ENCODE measurements around the gene TBC1D16. TPM values are rescaled to one million over a fixed set of nuclear protein-coding genes. Genes with fewer than 3 reads are reported as not detected.

Gene TBC1D16
- total RNA-seq, 6 experiments from 2014 or later: 15.1 to 25.5 (median 17.9) TPM

DNA sequence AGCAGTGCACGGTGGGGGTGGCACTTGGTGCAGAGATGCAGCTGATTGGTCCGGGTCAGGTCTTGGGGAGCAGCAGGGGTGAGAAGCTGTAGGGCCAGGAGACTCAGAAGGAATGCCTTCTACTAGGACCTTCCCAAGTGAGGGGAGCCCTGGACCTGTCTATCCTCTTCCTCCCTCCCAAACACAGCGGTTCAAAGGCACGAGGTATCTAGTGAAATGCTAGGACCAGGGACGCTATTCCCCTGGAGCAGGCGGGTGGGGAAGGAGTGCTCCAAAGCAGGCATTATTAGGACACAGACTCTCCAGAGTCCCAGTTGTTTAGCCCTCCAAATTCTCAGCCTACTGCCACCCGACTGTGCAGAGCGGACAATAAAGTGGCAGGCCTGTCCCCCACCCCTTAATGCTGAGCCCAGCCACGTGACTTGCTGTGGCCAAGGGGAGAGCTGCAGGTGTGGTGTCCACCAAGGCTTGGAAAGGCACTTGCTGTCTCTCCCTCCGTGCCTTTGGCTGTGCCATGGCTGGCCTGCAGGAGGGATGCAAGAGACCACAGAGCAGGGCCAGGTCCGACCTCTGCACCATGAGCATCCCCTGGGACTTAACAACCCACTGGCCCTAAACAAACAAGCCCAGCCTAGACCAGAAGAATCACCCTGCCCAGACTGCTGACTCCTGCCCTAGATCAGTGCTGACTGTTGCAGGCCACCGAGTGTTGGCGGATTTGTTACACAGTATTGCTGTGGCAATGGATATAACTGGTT is 97.2 kb downstream of the TBC1D16 start:
- H3K27ac Mint-ChIP-seq: no peak overlapping the region
- H3K27me3 Mint-ChIP-seq (ENCODE audit: insufficient read depth): no peaks in the 10 kb centered on the region; the same call in none of the 2 replicates
- no peak for TF ChIP-seq CTCF (IDR thresholded peaks at IDR 0.05)

DNA sequence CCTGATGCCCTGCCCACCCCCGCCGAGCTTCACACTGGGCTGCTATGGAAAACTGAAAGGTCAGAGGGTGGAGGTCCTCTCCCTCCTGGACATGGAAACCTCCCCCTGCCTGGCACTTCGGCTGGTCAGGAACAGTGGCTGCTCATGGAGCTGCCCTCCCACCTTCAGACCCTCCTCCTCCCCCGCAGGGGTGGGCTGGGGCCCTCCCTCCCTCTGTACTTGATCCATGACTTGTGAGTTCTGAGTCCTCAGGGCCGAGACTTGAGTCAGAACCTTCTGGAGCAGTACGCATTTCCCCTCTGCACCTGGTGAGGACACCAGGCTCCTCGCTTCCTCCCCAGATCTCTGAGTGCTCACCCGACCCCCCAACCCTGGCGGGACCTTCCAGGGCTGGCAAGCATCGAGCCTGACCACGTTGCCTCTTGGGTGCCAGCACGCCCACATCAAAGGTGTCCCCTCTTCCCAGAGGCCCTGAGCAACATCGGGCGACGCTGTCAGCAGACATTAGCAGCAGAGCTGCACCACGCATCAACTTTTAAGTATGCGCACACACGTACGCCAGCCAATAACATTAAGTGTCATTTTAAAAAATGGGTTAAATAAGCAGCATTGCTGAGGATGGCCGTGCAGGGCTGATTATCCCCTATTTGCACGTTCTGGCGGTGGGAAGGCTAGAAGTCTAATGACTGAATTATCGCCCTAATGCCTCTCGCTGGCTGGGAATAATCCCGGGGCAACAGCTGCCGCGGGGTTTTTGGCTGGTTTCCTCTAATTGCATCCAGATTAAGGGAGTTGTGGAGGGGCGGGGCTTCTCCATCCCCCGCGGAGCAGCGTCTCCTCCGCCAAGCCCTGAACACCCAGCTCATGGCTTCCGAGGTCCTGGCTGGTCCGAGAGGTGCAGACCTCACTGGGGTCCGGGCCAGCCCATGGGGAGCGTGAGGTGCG is 98.0 kb downstream of the TBC1D16 start:
- H3K4me3 Mint-ChIP-seq: no peak overlapping the region
- H3K27ac Mint-ChIP-seq: no peak overlapping the region; the same call in 1 of the 2 replicates
- DNase-seq: no peak
- H3K27me3 Mint-ChIP-seq (ENCODE audit: insufficient read depth): peaks cover 6% of the 10 kb centered on the region
- H3K4me1 Mint-ChIP-seq (ENCODE audit: low read depth): peaks cover 9% of the 10 kb centered on the region
- H3K9me3 Mint-ChIP-seq: no peaks in the 10 kb centered on the region
- no peaks in the 10 kb centered on the region for H3K36me3 Mint-ChIP-seq (ENCODE audit: low read depth)
- TF ChIP-seq CTCF (IDR thresholded peaks at IDR 0.05): no peak

More for the DNA sequence above, 97.2 kb downstream of the TBC1D16 start:
- Mint-ChIP-seq H3K4me1 (ENCODE audit: low read depth) (peaks cover 9% of the 10 kb centered on the region), H3K4me3 (no peak overlapping the region), H3K9me3 (no peaks in the 10 kb centered on the region), H3K36me3 (ENCODE audit: low read depth) (peaks cover 5% of the 10 kb centered on the region; the same call in 1 of the 2 replicates)
- no peak for DNase-seq

- H3K36me3 Mint-ChIP-seq (ENCODE audit: low read depth): no peaks in the 10 kb centered on the region
- H3K4me3 Mint-ChIP-seq: no peak overlapping the region
These were observed 98.9 kb downstream of the TBC1D16 start for GRCh38 chr17:79936641-79937381.

GRCh38 chr17:79936050-79936449 is 99.6 kb downstream of the TBC1D16 start:
- Mint-ChIP-seq H3K36me3 (ENCODE audit: low read depth) (no peaks in the 10 kb centered on the region), H3K27ac (no peak overlapping the region), H3K27me3 (ENCODE audit: insufficient read depth) (peaks cover 20% of the 10 kb centered on the region), H3K9me3 (no peaks in the 10 kb centered on the region), H3K4me1 (ENCODE audit: low read depth) (peaks cover 9% of the 10 kb centered on the region), H3K4me3 (no peak overlapping the region)
- no peak for DNase-seq
- TF ChIP-seq CTCF (IDR thresholded peaks at IDR 0.05): no peak

More at GRCh38 chr17:79936641-79937381, 98.9 kb downstream of the TBC1D16 start:
- H3K9me3 Mint-ChIP-seq: no peaks in the 10 kb centered on the region
- no peak overlapping the region for H3K27ac Mint-ChIP-seq
- TF ChIP-seq CTCF (IDR thresholded peaks at IDR 0.05): no peak
- no peak for DNase-seq
- H3K27me3 Mint-ChIP-seq (ENCODE audit: insufficient read depth): peaks cover 13% of the 10 kb centered on the region
- H3K4me1 Mint-ChIP-seq (ENCODE audit: low read depth): peaks cover 9% of the 10 kb centered on the region

DNA sequence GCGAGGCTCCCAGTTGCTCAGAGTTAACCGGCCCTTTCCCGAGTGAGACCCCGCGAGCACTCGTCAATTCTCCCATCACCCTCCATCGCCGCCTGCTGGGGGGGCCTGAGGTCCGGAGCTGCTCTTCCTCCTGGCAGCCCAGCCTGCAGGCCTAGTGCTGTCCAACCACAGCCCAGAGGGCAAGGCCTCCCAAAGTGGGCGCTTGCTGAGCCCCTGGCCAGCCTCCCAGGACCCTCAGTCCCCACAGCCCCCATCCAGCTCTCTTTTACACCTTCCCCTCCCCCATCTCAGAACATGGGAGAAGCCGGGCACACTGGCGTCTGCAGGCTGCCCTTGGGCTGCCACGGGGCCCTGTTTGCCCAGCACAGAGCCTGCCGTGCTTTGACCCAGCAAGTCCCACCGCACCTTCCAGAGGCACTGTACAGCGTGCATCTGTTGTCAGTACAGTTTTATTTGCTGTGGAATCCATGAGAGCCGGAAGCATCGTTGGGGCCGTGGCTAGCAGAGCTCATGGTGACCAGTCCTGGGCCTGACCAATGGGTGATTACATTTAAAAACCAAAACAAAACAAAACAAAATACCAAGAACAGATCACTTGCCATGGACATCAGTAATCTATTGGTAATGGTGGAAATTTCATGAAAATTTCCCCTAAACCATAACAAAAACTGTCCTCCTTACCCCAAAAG is 100.3 kb downstream of the TBC1D16 start:
- no peak for TF ChIP-seq CTCF (IDR thresholded peaks at IDR 0.05)
- Mint-ChIP-seq H3K27me3 (ENCODE audit: insufficient read depth) (peaks cover 22% of the 10 kb centered on the region), H3K4me1 (ENCODE audit: low read depth) (peaks cover 9% of the 10 kb centered on the region), H3K4me3 (no peak overlapping the region), H3K27ac (no peak overlapping the region), H3K36me3 (ENCODE audit: low read depth) (no peaks in the 10 kb centered on the region), H3K9me3 (no peaks in the 10 kb centered on the region)
- DNase-seq: no peak
